ENCODE results near the gene MAPRE2.

- TF ChIP-seq CTCF (IDR thresholded peaks at IDR 0.05; ENCODE audit: low read length), result no peak
- no peak for TF ChIP-seq EZH2 (IDR thresholded peaks at IDR 0.05; ENCODE audit: borderline replicate concordance, low read length)
Observed at GRCh38 chr18:35183886-35184285, 142.7 kb downstream of the MAPRE2 start.

Data from OCI-LY1 (cell line).